OCI-M2 (cell line): ENCODE data around the gene DPP3.

Experiments used
- DNase-seq: peaks from one replicate; lab custom pipeline; 2025; ENCODE audit not compliant: unreplicated experiment; lab: John Stamatoyannopoulos, UW

Gene DPP3

GRCh38 chr11:66555416-66555815 lies 75.2 kb downstream of the DPP3 start:
- DNase-seq: no peak

- no peak for DNase-seq
These were observed 75.9 kb downstream of the DPP3 start for GRCh38 chr11:66556086-66556485.

- no peak for DNase-seq
These were observed 77.6 kb downstream of the DPP3 start for GRCh38 chr11:66557733-66558326.
